Peyer's patch (tissue), 4 donors: ENCODE data around the gene SCAF4.

ENCODE experiments used
- CTCF ChIP-seq, 6 experiments: fragments of 450-650 bp in 4 of 6; fragments of 200-600 bp in 2 of 6; sonication (generic) in 1 of 6; IDR thresholded peaks; one replicate each; pipeline ENCODE4 v1.5.1; 2017 to 2019; ENCODE audit warnings: antibody characterized with exemption in 6 of 6, mild to moderate bottlenecking in 3 of 6, moderate library complexity in 1 of 6
- POLR2A ChIP-seq, 2 donors: fragments of 450-650 bp; IDR thresholded peaks; one replicate each; pipeline ENCODE4 v1.5.1; 2017; ENCODE audit warnings: antibody characterized with exemption in 2 of 2, mild to moderate bottlenecking in 2 of 2, moderate library complexity in 2 of 2

DNA sequence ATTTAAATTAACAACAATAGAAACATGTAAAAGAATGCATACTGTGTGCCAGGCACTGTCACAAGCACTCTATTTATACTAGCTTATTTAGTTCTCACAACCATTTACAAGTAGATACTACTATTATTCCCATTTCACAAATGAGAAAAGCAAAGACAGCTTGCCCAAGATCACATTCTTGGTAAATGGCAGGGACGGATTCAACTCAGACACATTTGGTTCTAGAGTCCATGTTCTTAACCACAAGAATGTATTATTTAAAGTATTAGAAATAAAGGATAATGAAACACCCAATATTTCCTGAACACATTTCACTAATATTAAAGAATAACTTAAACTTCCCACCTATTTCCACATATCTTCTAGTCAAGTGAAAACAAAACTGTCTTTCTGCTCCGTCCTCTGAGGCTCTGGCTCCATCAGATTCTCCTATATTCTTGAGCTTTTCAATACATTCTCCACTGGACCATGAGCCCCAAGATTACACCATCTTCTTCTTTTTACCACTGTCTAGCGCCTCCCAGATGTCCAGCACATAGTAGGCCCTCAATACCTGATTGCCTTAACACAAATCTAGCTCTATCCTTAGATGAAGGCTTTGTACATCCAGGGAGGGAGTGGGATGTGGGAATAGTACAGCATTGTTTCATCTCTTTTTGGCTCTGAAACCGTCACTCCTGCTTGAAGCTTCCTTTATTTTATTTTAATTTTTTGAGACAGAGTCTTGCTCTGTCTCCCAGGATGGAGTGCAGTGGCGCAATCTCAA, 43.1 kb downstream of the SCAF4 start:
- TF ChIP-seq CTCF (IDR thresholded peaks at IDR 0.05) = no peak
- no peak for TF ChIP-seq POLR2A (IDR thresholded peaks at IDR 0.05)
